K562 (cell line): ENCODE data around the gene MAMDC2. TPM values are rescaled to one million over a fixed set of nuclear protein-coding genes. Genes with fewer than 3 reads are reported as not detected.

Experiments used
- ATAC-seq: fragments of 200-7000 bp; cut with Tn5 transposase; 3 replicates; pipeline ENCODE4 v1.9.1; 2020; ENCODE audit warnings: moderate library complexity
- BruUV-seq: library from RNA; stranded (reverse); fragments of 400-500 nt; replicated peaks from 2 replicates; lab custom pipeline; 2021; lab: Mats Ljungman, UMichigan
- CTCF ChIA-PET: fragments of 300-600 bp; formaldehyde crosslinking; extraction: SDS; loops from one replicate; lab custom pipeline; 2021; ENCODE audit warnings: low intra/inter-chr PET ratio; lab: Yijun Ruan, JAX
- POLR2A ChIA-PET: fragments of 300-600, 350-650 bp; sonication (Branson Sonifier 250); formaldehyde crosslinking; extraction: SDS; loops from one replicate; lab custom pipeline; 2021; ENCODE audit warnings: antibody characterized with exemption, inconsistent platforms; lab: Yijun Ruan, JAX
- DNase-seq, 4 experiments: peaks; one replicate each; pipeline versions ENCODE4 v3.0.0 to v3.0.0-alpha.2; 2011 to 2018; ENCODE audit warnings: low spot score in 3 of 4, mixed read lengths in 3 of 4; ENCODE audit errors: extremely low read depth in 1 of 4
- FAIRE-seq: peaks from 2 replicates; lab custom pipeline; 2011; peaks lifted over from hg19 to GRCh38; lab: Jason Lieb, UNC
- H2AFZ ChIP-seq: 2 replicates; pipeline ENCODE4 v1.6.0; 2011; ENCODE audit warnings: low read depth, low read length, control low read depth, inconsistent platforms
- H3K27ac ChIP-seq: fragments of 200-600 bp; 3 replicates; pipeline ENCODE4 v1.8.0; 2011; ENCODE audit warnings: low read depth, mild to moderate bottlenecking, control low read depth, inconsistent platforms, low read length, moderate library complexity, mixed read lengths; ENCODE audit errors: extremely low read depth
- H3K27me3 ChIP-seq, 2 experiments: fragments of 300-600 bp in 1 of 2; 2 replicates in 1 of 2; 3 replicates in 1 of 2; pipeline versions ENCODE4 v1.6.0 to v1.8.0; 2011; ENCODE audit warnings: inconsistent platforms in 2 of 2, low read length in 2 of 2, mild to moderate bottlenecking in 1 of 2, mixed read lengths in 1 of 2, moderate library complexity in 1 of 2; ENCODE audit not compliant: control insufficient read depth in 2 of 2, insufficient read depth in 2 of 2
- H3K36me3 ChIP-seq: fragments of 300-600 bp; 3 replicates; pipeline ENCODE4 v1.8.0; 2011; ENCODE audit warnings: mild to moderate bottlenecking, low read length, inconsistent platforms; ENCODE audit not compliant: control insufficient read depth, insufficient read depth
- H3K4me1 ChIP-seq, 2 experiments: fragments of 200-600 bp in 1 of 2; replicated peaks in 1 of 2; 2 replicates in 1 of 2; 3 replicates in 1 of 2; pipeline versions ENCODE4 v1.5.1 to v1.8.0; 2011; ENCODE audit warnings: inconsistent platforms in 2 of 2, low read length in 2 of 2, mild to moderate bottlenecking in 1 of 2, mixed read lengths in 1 of 2, moderate library complexity in 1 of 2; ENCODE audit not compliant: control insufficient read depth in 2 of 2, insufficient read depth in 2 of 2
- H3K4me2 ChIP-seq: 2 replicates; pipeline ENCODE4 v1.6.1; 2011; ENCODE audit warnings: low read length, control low read depth, inconsistent platforms, mixed read lengths; ENCODE audit not compliant: insufficient read depth
- H3K4me3 ChIP-seq: fragments of 200-600 bp; sonication (generic), shearing (Covaris generic); 2 replicates; pipeline ENCODE4 v1.5.1; 2016; ENCODE audit warnings: control low read depth, inconsistent platforms
- H3K79me2 ChIP-seq: fragments of 200-600 bp; 3 replicates; pipeline ENCODE4 v1.8.0; 2011; ENCODE audit warnings: low read length, inconsistent platforms; ENCODE audit not compliant: control insufficient read depth, insufficient read depth
- H3K9ac ChIP-seq, 2 experiments: 2 replicates each; pipeline versions ENCODE4 v1.6.0 to v1.6.1; 2011; ENCODE audit warnings: low read depth in 2 of 2, low read length in 2 of 2, control low read depth in 1 of 2, inconsistent platforms in 1 of 2, mild to moderate bottlenecking in 1 of 2, mixed read lengths in 1 of 2; ENCODE audit not compliant: insufficient read depth in 1 of 2
- H3K9me1 ChIP-seq: one replicate; pipeline ENCODE4 v1.6.0; 2011; ENCODE audit warnings: inconsistent platforms, mild to moderate bottlenecking, low read length, moderate library complexity; ENCODE audit not compliant: control insufficient read depth, insufficient read depth
- H3K9me3 ChIP-seq: replicated peaks from 2 replicates; pipeline ENCODE4 v1.5.1; 2011; ENCODE audit warnings: low read depth, low read length, inconsistent platforms; ENCODE audit not compliant: control insufficient read depth, insufficient read depth
- H4K20me1 ChIP-seq: replicated peaks from 2 replicates; pipeline ENCODE4 v1.6.1; 2011; ENCODE audit warnings: low read length, inconsistent platforms, mixed read lengths; ENCODE audit not compliant: control insufficient read depth, insufficient read depth
- ATF3 ChIP-seq, 2 experiments: fragments of 450-650 bp in 1 of 2; sonication (generic) in 1 of 2; formaldehyde crosslinking in 1 of 2; IDR thresholded peaks in 1 of 2; conservative IDR thresholded peaks in 1 of 2; 2 replicates each; pipeline versions ENCODE4 v1.6.1 to v1.8.1; 2016 to 2023; ENCODE audit warnings: mild to moderate bottlenecking in 2 of 2, moderate library complexity in 2 of 2, inconsistent platforms in 1 of 2, missing genetic modification reagents in 1 of 2
- BRF1 ChIP-seq: IDR thresholded peaks from 3 replicates; pipeline ENCODE4 v1.6.1; 2011; ENCODE audit warnings: borderline replicate concordance, mild to moderate bottlenecking; ENCODE audit not compliant: insufficient read length; ENCODE audit errors: extremely low read depth
- DACH1 ChIP-seq: fragments of 450-650 bp; IDR thresholded peaks from 2 replicates; pipeline ENCODE4 v1.6.1; 2018; ENCODE audit not compliant: partially characterized antibody
- HLTF ChIP-seq: fragments of 450-650 bp; IDR thresholded peaks from 2 replicates; pipeline ENCODE4 v1.6.1; 2016
- MBD2 ChIP-seq: sonication (generic); IDR thresholded peaks from 2 replicates; pipeline ENCODE4 v1.6.1; 2016; ENCODE audit warnings: low read depth, borderline replicate concordance
- NCOA1 ChIP-seq: fragments of 450-650 bp; IDR thresholded peaks from 2 replicates; pipeline ENCODE4 v1.6.1; 2016; ENCODE audit warnings: low read depth
- SIN3B ChIP-seq: fragments of 450-650 bp; IDR thresholded peaks from 2 replicates; pipeline ENCODE4 v1.6.1; 2017; ENCODE audit warnings: low read depth, mild to moderate bottlenecking, moderate library complexity
- SIRT6 ChIP-seq: IDR thresholded peaks from one replicate; pipeline ENCODE4 v1.6.1; 2012; ENCODE audit warnings: low read depth, mild to moderate bottlenecking, control low read depth, inconsistent platforms, low read length, moderate library complexity
- SRF ChIP-seq, 2 experiments: fragments of 250-450, 450-650 bp in 1 of 2; sonication (Bioruptor Pico) in 1 of 2; sonication (generic) in 1 of 2; formaldehyde crosslinking; IDR thresholded peaks; 2 replicates each; pipeline versions ENCODE4 v1.5.0 to v1.5.1; 2020 to 2022; ENCODE audit warnings: mild to moderate bottlenecking in 1 of 2, missing genetic modification reagents in 1 of 2
- STAG1 ChIP-seq: sonication (generic); formaldehyde crosslinking; IDR thresholded peaks from 2 replicates; pipeline ENCODE4 v1.5.0; 2020; ENCODE audit warnings: missing genetic modification reagents, borderline replicate concordance
- TSC22D4 ChIP-seq: fragments of 450-650 bp; IDR thresholded peaks from 2 replicates; pipeline ENCODE4 v1.6.1; 2016; ENCODE audit warnings: missing genetic modification characterization, missing biosample characterization, control low read depth
- ZNF146 ChIP-seq: IDR thresholded peaks from one replicate; pipeline ENCODE4 v1.6.1; 2018; ENCODE audit warnings: missing compliant biosample characterization; ENCODE audit not compliant: unreplicated experiment
- ZNF41 ChIP-seq: fragments of 250-450 bp; sonication (Bioruptor Pico); conservative IDR thresholded peaks from 2 replicates; pipeline ENCODE4 v1.4.0; 2020; ENCODE audit warnings: mild to moderate bottlenecking
- WGBS: fragments of 100-300 bp; shearing (Covaris generic); methylation state at CpG from one replicate; pipeline ENCODE4 v1.1.6; 2016; ENCODE audit warnings: low coverage, mixed read lengths; ENCODE audit not compliant: insufficient coverage; ENCODE audit errors: missing lambda C conversion rate; 5-methylcytosine and 5-hydroxymethylcytosine counted together
- in situ Hi-C: fragments of 300-500 bp; cut with MboI; formaldehyde crosslinking; loops from 4 replicates; pipeline ENCODE4 v1.15.0; 2018; ENCODE audit warnings: inconsistent platforms, mixed read lengths
- intact Hi-C: fragments of 100-400 bp; cut with micrococcal nuclease; formaldehyde crosslinking; loops from 2 replicates; pipeline ENCODE4 v1.14.2; 2022
- polyA plus RNA-seq, 8 experiments: library from polyadenylated mRNA; depleted of rRNA in 4 of 8; stranded (reverse) in 5 of 8; unstranded in 3 of 8; fragments of >200 nt; fragmentation: Nextera tagmentation in 2 of 8; fragmentation: Illumina TruSeq in 1 of 8; extraction: Ambion mirVana in 2 of 8; extraction: Trizol in 1 of 8; gene quantifications; 2 replicates each; pipeline versions ENCODE4 v1.2.1 to v1.2.3, GENCODE V29; 2011 to 2014; ENCODE audit warnings: inconsistent platforms in 1 of 8, missing spikeins in 1 of 8
- total RNA-seq, 7 experiments: library from RNA; depleted of rRNA in 6 of 7; stranded (reverse); fragments of >200 nt in 6 of 7; fragmentation: Illumina TruSeq in 2 of 7; extraction: Trizol in 2 of 7; gene quantifications; 2 replicates each; pipeline versions ENCODE4 v1.2.1 to v1.2.3, GENCODE V29; 2011 to 2021; ENCODE audit warnings: low replicate concordance in 1 of 7

The MAMDC2 gene
- total and polyA plus RNA-seq, 9 of the 15 experiments (the other 6 are each of a cell fraction or from before 2014, with no cell fraction given) = 0.01 to 0.03 TPM; not detected in 7

DNA sequence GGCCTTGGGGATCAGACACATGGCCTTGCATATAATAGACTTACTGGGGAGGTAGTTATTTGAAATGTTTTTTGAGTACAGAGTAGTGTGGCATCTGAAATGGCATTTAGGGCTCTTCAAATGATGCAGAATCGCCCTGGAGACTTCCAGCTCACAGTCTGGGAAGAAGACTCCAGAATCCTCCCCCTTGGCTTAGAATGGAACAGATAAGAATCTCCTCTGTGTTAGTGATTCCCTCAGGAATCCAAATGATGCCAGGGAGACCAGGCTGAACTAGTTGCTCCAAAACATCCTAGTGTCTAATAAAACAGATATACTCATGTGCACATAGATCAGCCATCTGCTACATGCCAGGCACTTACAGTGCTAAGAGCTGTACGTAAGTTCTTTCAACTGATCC lies 176.6 kb downstream of the MAMDC2 start (continued):
- TF ChIP-seq DACH1 (no peak), MBD2 (no peak), SRF (CRISPR knock-in tag; IDR thresholded peaks at IDR 0.05) (no peak), HLTF (no peak), SIRT6 (no peak), ZNF146 (CRISPR knock-in tag) (no peak), NCOA1 (no peak), SIN3B (no peak)

DNA sequence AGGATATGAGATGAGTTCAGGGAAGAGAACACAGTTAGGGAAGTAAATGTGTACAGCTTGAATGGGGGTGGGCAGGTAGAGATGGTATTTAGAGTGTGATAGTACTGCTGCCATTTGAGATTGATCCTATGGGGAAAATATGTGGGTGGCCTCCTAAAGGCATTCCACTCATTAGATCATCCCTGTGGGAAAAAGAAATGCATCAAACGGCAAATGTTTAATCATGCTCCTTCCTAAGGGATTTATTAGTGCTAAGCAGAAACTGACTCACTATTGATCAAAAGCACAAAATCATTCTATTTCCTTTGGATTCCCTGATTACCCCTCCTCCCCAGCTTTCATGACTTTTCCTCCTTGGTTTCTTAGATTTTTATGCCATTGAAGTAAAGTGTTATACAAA lies 178.7 kb downstream of the MAMDC2 start:
- no peak for DNase-seq
- CTCF ChIA-PET = no interaction called here
- Histone ChIP-seq H4K20me1 (no peaks in the 10 kb centered on the region), H3K9ac (no peak overlapping the region), H3K27ac (no peak overlapping the region), H3K4me1 (no peaks in the 10 kb centered on the region), H3K9me1 (no peaks in the 10 kb centered on the region), H3K36me3 (no peaks in the 10 kb centered on the region), H3K9me3 (no peaks in the 10 kb centered on the region), H3K27me3 (no peaks in the 10 kb centered on the region), H3K4me3 (no peak overlapping the region), H3K79me2 (no peaks in the 10 kb centered on the region), H2AFZ (no peak overlapping the region), H3K4me2 (no peak overlapping the region)
- intact Hi-C loops = loop anchor here (10.0 kb wide), 1 partner anchor 382 kb away; no protein-coding TSS in a partner anchor
- in situ Hi-C loops = no loop called here
- POLR2A ChIA-PET = no interaction called here
- 0% methylated on average over 1 of the region's 1 CpG for WGBS
- TF ChIP-seq BRF1 (no peak), TSC22D4 (no peak), ZNF41 (no peak), STAG1 (no peak), ATF3 (IDR thresholded peaks at IDR 0.05) (no peak), ATF3 (CRISPR knock-in tag; conservative IDR thresholded peaks at IDR 0.05) (no peak)
- FAIRE-seq = no peak
- BruUV-seq = no TSS peak
- no peak for ATAC-seq
